Jurkat, Clone E6-1 (cell line): Measurements from ENCODE around the gene POU3F2.

Experiments
- DNase-seq: peaks from one replicate; pipeline ENCODE4 v3.0.0-alpha.2; 2011; ENCODE audit warnings: low read depth, low spot score
- H3K4me3 ChIP-seq: 2 replicates; pipeline ENCODE4 v1.5.1; 2011; ENCODE audit warnings: mild to moderate bottlenecking, low read length, control low read depth, moderate library complexity

Gene POU3F2

GRCh38 chr6:98841621-98842341 lies 7.4 kb downstream of the POU3F2 start:
- no peak overlapping the region for H3K4me3 ChIP-seq
- no peak for DNase-seq

- no peak overlapping the region for H3K4me3 ChIP-seq
- no peak for DNase-seq
Measured at GRCh38 chr6:98842342-98843180, 8.2 kb downstream of the POU3F2 start.

GRCh38 chr6:98843271-98844243 lies 9.2 kb downstream of the POU3F2 start:
- H3K4me3 ChIP-seq: no peak overlapping the region
- no peak for DNase-seq

GRCh38 chr6:98844244-98845210 lies 10.2 kb downstream of the POU3F2 start:
- peak overlapping the region; percentile 28; the same call in 1 of the 2 replicates for H3K4me3 ChIP-seq

GRCh38 chr6:98845211-98846020 lies 11.0 kb downstream of the POU3F2 start:
- peak; percentile 54 for DNase-seq
- H3K4me3 ChIP-seq: peak overlapping the region; percentile 28

More at GRCh38 chr6:98844244-98845210, 10.2 kb downstream of the POU3F2 start:
- no peak for DNase-seq

- H3K4me3 ChIP-seq: no peak overlapping the region
- no peak for DNase-seq
Measured at GRCh38 chr6:98846021-98846380, 11.6 kb downstream of the POU3F2 start.

GRCh38 chr6:98847416-98847778 lies 13.0 kb downstream of the POU3F2 start:
- no peak overlapping the region for H3K4me3 ChIP-seq
- no peak for DNase-seq

GRCh38 chr6:98847779-98848538 lies 13.6 kb downstream of the POU3F2 start:
- H3K4me3 ChIP-seq: no peak overlapping the region
- DNase-seq: no peak

- DNase-seq: no peak
Measured at GRCh38 chr6:98848539-98849242, 14.3 kb downstream of the POU3F2 start.

GRCh38 chr6:98864497-98864896 lies 30.1 kb downstream of the POU3F2 start:
- H3K4me3 ChIP-seq: no peak overlapping the region
- DNase-seq: no peak

More at GRCh38 chr6:98848539-98849242, 14.3 kb downstream of the POU3F2 start:
- H3K4me3 ChIP-seq: no peak overlapping the region

GRCh38 chr6:98871057-98871456 lies 36.7 kb downstream of the POU3F2 start:
- DNase-seq: no peak
- no peak overlapping the region for H3K4me3 ChIP-seq

- no peak for DNase-seq
- H3K4me3 ChIP-seq: no peak overlapping the region
Measured at GRCh38 chr6:98871821-98872220, 37.4 kb downstream of the POU3F2 start.

GRCh38 chr6:98875375-98875774 lies 41.0 kb downstream of the POU3F2 start:
- no peak for DNase-seq
- no peak overlapping the region for H3K4me3 ChIP-seq

- no peak for DNase-seq
- no peak overlapping the region for H3K4me3 ChIP-seq
Measured at GRCh38 chr6:98877250-98877649, 42.9 kb downstream of the POU3F2 start.

GRCh38 chr6:98880486-98880885 lies 46.1 kb downstream of the POU3F2 start:
- DNase-seq: peak; percentile 17
- no peak overlapping the region for H3K4me3 ChIP-seq

- DNase-seq: no peak
- H3K4me3 ChIP-seq: no peak overlapping the region
Measured at GRCh38 chr6:98885330-98885729, 51.0 kb downstream of the POU3F2 start.
